Thyroid gland (tissue), 4 donors: ENCODE measurements around the gene MUC6. TPM values are rescaled to one million over a fixed set of nuclear protein-coding genes. Genes with fewer than 3 reads are reported as not detected.

Experiments
- DNase-seq, 2 donors: peaks; one replicate each; pipeline ENCODE4 v3.0.0-alpha.2; 2019
- H3K27ac ChIP-seq, 3 donors: fragments of 200-600 bp; sonication (generic); 1 replicate in 2 of 3; 2 replicates in 1 of 3; pipeline ENCODE4 v1.5.1; 2016 to 2019; ENCODE audit warnings: mild to moderate bottlenecking in 1 of 3, moderate library complexity in 1 of 3
- H3K27me3 ChIP-seq: fragments of 200-600 bp; sonication (generic); one replicate; pipeline ENCODE4 v1.5.1; 2019
- H3K36me3 ChIP-seq, 2 donors: fragments of 200-600 bp; sonication (generic); one replicate each; pipeline ENCODE4 v1.5.1; 2016 to 2019
- H3K4me1 ChIP-seq, 2 donors: fragments of 200-600 bp; sonication (generic); one replicate each; pipeline ENCODE4 v1.5.1; 2017 to 2019
- H3K4me3 ChIP-seq, 3 donors: fragments of 200-600 bp; sonication (generic); replicated peaks in 1 of 3; 1 replicate in 2 of 3; 2 replicates in 1 of 3; pipeline ENCODE4 v1.5.1; 2016; ENCODE audit warnings: mild to moderate bottlenecking in 1 of 3
- H3K9me3 ChIP-seq: fragments of 200-600 bp; sonication (generic); one replicate; pipeline ENCODE4 v1.5.1; 2017
- POLR2A ChIP-seq, 2 donors: fragments of 450-650 bp; IDR thresholded peaks; one replicate each; pipeline ENCODE4 v1.6.1; 2017; ENCODE audit warnings: antibody characterized with exemption in 2 of 2, mild to moderate bottlenecking in 2 of 2, moderate library complexity in 1 of 2
- WGBS, 2 donors: methylation state at CpG; one replicate each; pipeline ENCODE4 v1.1.5; 2017; 5-methylcytosine and 5-hydroxymethylcytosine counted together
- intact Hi-C: fragments of 100-400 bp; cut with DNase I; formaldehyde crosslinking; loops from one replicate; pipeline ENCODE4 v1.15.1; 2023
- total RNA-seq, 4 donors: library from RNA; depleted of rRNA; stranded (reverse); fragments of >200 nt; gene quantifications; one replicate each; pipeline ENCODE4 v1.2.3, GENCODE V29; 2016
- TF ChIP-seq, protein P1 (sequence below), 6 experiments: fragments of 200-600 bp in 3 of 6; fragments of 450-650 bp in 3 of 6; sonication (generic) in 3 of 6; IDR thresholded peaks; one replicate each; pipeline ENCODE4 v1.5.1; 2016 to 2019; ENCODE audit warnings: antibody characterized with exemption in 6 of 6, mild to moderate bottlenecking in 2 of 6, inconsistent platforms in 1 of 6, moderate library complexity in 1 of 6

The MUC6 gene
- total RNA-seq, 4 donors from 2014 or later, result not detected

DNA sequence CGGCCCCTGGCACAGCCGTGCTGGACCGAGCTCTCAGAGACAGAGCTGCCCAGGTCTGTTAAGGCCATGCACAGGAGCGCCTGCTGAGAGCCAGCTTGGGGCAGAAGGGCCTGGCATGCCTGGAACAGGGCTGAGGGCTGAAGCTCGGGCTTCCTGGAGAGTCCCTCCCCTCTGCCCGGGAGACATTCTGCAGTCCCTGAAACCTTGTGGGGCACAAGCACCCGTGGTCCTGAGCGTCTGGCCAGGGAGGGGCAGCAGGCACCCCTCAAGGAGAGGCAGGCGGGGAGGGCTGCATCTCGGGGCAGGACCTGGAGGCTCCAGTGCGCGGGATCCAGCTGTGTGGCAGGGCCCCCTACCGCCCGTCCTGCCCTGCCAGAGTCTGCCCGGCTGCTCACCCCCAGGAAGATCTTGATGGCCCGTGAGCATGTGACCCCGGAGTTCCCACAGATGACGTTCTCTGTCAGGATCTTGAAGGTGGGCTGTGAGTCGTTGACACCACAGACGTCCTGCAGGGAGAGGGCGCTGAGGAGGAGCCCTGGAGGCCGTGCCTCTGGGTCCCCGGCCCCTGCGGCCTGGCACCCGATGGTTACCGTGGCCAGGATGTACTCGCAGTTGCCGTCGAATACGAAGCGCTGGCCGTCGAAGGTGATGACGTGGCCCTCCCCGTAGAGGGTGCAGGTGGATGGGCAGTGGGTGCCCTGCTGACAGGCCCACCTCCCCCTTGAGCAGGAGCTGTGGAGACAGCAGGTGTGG lies 10.9 kb downstream of the MUC6 start:
- H3K36me3 ChIP-seq, result no peaks in the 10 kb centered on the region
- H3K4me3 ChIP-seq, result no peak overlapping the region
- intact Hi-C loops, result no loop called here
- no peaks in the 10 kb centered on the region for H3K27me3 ChIP-seq
- no peaks in the 10 kb centered on the region for H3K4me1 ChIP-seq
- TF ChIP-seq POLR2A (IDR thresholded peaks at IDR 0.05), result no peak
- TF ChIP-seq, protein P1, sequence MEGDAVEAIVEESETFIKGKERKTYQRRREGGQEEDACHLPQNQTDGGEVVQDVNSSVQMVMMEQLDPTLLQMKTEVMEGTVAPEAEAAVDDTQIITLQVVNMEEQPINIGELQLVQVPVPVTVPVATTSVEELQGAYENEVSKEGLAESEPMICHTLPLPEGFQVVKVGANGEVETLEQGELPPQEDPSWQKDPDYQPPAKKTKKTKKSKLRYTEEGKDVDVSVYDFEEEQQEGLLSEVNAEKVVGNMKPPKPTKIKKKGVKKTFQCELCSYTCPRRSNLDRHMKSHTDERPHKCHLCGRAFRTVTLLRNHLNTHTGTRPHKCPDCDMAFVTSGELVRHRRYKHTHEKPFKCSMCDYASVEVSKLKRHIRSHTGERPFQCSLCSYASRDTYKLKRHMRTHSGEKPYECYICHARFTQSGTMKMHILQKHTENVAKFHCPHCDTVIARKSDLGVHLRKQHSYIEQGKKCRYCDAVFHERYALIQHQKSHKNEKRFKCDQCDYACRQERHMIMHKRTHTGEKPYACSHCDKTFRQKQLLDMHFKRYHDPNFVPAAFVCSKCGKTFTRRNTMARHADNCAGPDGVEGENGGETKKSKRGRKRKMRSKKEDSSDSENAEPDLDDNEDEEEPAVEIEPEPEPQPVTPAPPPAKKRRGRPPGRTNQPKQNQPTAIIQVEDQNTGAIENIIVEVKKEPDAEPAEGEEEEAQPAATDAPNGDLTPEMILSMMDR (IDR thresholded peaks at IDR 0.05), result no peak
- WGBS, 2 donors, result 71 to 78% methylated on average over 13 to 17 of the region's 35 CpGs
- H3K9me3 ChIP-seq, result no peaks in the 10 kb centered on the region
- no peak for DNase-seq
- H3K27ac ChIP-seq, result no peak overlapping the region

DNA sequence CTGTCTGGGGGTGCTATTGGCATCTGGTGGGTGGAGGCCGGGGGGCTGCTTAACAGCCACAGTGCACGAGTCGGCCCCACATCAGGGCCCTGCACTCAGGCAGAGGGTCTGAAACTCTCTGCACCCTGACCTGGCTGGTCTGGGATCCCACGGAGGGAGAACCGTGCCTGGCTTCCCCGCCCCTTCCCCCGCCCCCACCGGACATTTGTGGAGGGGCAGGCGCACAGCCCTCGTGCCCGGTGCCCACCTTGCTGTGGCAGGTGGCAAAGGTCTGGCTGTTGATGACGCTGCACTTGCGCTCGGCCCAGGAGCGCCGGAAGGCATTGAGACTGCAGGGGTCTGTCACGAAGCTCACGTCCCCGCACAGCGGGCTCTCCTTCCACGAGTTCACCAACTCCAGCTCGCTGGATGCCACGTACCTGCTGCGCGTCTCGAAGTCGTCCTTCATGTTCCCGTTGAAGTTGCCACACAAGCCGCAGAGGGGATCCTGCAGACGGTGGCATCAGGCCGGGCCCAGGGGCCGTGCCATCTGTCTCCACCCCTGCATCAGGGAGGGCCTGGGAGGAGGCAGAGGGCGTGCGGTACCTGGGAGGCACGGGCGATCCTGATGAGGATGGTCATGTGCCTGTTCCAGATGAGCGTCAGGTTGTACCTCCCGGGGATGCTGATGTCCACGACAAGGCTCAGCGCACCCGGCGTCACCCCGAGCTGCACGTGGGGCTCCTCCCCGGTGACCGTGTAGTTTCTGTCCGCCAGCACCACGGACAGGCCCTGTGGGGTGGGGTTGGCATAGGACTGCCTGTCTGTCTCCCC lies 11.7 kb downstream of the MUC6 start:
- TF ChIP-seq POLR2A (IDR thresholded peaks at IDR 0.05), result no peak
- TF ChIP-seq, protein P1 (IDR thresholded peaks at IDR 0.05), result no peak
- Histone ChIP-seq H3K36me3 (no peaks in the 10 kb centered on the region), H3K27me3 (no peaks in the 10 kb centered on the region), H3K27ac (no peak overlapping the region), H3K4me1 (no peaks in the 10 kb centered on the region), H3K9me3 (no peaks in the 10 kb centered on the region), H3K4me3 (no peak overlapping the region)
- intact Hi-C loops, result no loop called here
- 95 to 96% methylated on average over 24 to 32 of the region's 48 CpGs for WGBS, 2 donors
- DNase-seq, result no peak

DNA sequence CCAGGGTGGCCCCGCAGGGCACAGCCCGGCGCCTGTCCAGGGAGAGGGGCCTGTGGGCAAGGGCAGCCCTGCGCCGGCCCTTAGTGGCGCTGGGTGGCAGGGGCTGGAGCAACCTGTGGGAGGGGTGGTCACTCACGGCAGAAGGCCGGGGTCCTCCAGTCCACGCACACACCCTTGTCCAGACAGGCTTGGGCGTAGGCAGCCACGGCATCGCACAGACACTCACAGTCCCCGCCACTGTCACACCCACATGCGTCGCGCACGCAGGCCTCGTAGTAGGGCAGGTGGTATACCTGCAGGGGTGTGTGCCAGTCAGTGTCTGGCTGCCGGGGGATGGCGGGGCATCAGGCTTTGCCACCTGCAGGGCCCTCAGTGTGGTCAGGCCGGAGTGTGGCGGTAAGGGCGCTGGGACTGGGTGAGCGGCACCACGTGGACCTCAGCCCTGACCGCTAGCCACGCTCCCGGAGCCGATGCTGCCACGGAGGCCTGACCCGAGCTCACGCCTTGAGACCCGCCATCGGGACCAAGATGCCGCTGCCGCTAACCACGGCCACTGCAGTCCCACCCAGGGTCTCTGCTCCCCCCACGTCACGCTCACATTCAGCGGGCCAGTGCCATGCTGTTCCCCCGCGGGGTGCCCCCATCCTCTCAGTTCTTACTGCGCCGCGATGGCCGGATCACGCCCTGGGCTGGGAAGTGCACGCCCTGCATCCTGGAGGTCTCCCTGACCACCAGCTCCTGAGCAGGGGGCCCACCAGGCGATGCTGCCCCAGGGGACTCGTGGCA lies 12.5 kb downstream of the MUC6 start:
- intact Hi-C loops, result no loop called here
- no peaks in the 10 kb centered on the region for H3K4me1 ChIP-seq
- no peaks in the 10 kb centered on the region for H3K27me3 ChIP-seq
- H3K9me3 ChIP-seq, result no peaks in the 10 kb centered on the region
- H3K27ac ChIP-seq, result no peak overlapping the region
- no peaks in the 10 kb centered on the region for H3K36me3 ChIP-seq
- no peak for DNase-seq
- TF ChIP-seq POLR2A (IDR thresholded peaks at IDR 0.05), result no peak
- TF ChIP-seq, protein P1 (IDR thresholded peaks at IDR 0.05), result no peak
- no peak overlapping the region for H3K4me3 ChIP-seq
- WGBS, 2 donors, result 95 to 97% methylated on average over 19 to 35 of the region's 50 CpGs

DNA sequence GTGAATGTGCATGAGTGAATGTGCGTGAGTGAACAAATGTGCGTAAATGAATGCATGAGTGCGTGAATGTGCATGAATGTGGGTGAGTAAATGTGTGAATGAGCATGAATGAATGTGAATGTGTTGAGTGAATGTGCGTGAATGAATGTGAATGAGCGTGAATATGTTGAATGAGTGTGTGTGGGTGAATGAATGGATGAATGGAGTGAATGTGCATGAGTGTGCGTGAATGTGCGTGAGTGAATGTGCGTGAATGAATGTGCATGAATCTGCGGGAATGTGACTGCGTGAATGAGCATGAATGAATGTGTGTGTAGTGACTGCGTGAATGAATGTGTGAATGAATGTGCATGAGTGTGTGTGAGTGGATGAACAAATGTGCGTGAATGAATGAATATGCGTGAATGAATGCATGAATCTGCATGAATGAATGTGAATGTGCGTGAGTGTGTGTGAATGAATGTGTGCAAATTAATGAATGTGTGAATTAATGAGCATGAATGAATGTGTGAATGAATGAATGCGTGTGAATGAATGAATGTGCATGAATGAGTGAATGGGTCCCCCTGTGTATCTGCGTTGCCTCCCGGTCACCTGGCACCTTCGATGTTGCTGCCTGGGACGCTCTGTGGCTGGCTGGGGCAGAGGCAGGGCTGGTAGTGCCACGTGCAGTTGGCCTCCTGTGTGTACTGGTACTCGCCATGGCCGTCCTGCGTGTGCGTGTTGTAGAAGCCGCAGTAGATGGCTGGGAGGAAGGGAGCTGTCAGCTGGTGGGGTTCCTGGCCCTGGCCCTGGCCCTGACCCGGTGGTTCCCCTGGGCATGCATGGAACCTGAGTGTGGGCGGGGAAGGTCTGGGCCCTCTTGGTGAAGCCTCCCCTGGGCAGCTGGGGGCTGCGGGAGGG lies 13.4 kb downstream of the MUC6 start:
- intact Hi-C loops, result no loop called here
- Histone ChIP-seq H3K36me3 (no peaks in the 10 kb centered on the region), H3K4me1 (no peaks in the 10 kb centered on the region), H3K9me3 (no peaks in the 10 kb centered on the region), H3K27ac (no peak overlapping the region), H3K4me3 (no peak overlapping the region), H3K27me3 (no peaks in the 10 kb centered on the region)
- DNase-seq, result no peak
- WGBS, 2 donors, result 92 to 95% methylated on average over 25 to 28 of the region's 28 CpGs
- TF ChIP-seq POLR2A (IDR thresholded peaks at IDR 0.05), result no peak
- TF ChIP-seq, protein P1 (IDR thresholded peaks at IDR 0.05), result no peak
